ENCODE data around the gene CCDC179.

CCDC179 gene

GRCh38 chr11:22807855-22808570 is 52.3 kb downstream of the CCDC179 start:
- no peak for TF ChIP-seq CTCF (IDR thresholded peaks at IDR 0.05; ENCODE audit: low read depth, low read length, missing control alignments)
- DNase-seq: no peak
- in situ Hi-C loops (cut with HindIII; ENCODE audit: low pct_ligation_motif_present, low sequenced_read_pairs): no loop called here

GRCh38 chr11:22807391-22807790 is 52.9 kb downstream of the CCDC179 start:
- Histone ChIP-seq H3K4me3 (ENCODE audit: low read depth, low read length) (no peak overlapping the region), H3K27ac (no peak overlapping the region), H3K36me3 (replicated peaks) (no peaks in the 10 kb centered on the region), H3K27me3 (replicated peaks) (no peaks in the 10 kb centered on the region)
- DNase-seq: no peak
- no peak for TF ChIP-seq CTCF (IDR thresholded peaks at IDR 0.05; ENCODE audit: low read depth, low read length, missing control alignments)
- in situ Hi-C loops (cut with HindIII; ENCODE audit: low pct_ligation_motif_present, low sequenced_read_pairs): no loop called here

More at GRCh38 chr11:22807855-22808570, 52.3 kb downstream of the CCDC179 start:
- no peaks in the 10 kb centered on the region for H3K36me3 ChIP-seq (replicated peaks)
- H3K27me3 ChIP-seq (replicated peaks): no peaks in the 10 kb centered on the region
- H3K27ac ChIP-seq: no peak overlapping the region
- no peak overlapping the region for H3K4me3 ChIP-seq (ENCODE audit: low read depth, low read length)

GRCh38 chr11:22802861-22803260 is 57.4 kb downstream of the CCDC179 start:
- no peak overlapping the region for H3K27ac ChIP-seq
- H3K27me3 ChIP-seq (replicated peaks): no peaks in the 10 kb centered on the region
- no peaks in the 10 kb centered on the region for H3K36me3 ChIP-seq (replicated peaks)
- H3K4me3 ChIP-seq (ENCODE audit: low read depth, low read length): no peak overlapping the region
- TF ChIP-seq CTCF (IDR thresholded peaks at IDR 0.05; ENCODE audit: low read depth, low read length, missing control alignments): no peak
- DNase-seq: no peak
- in situ Hi-C loops (cut with HindIII; ENCODE audit: low pct_ligation_motif_present, low sequenced_read_pairs): no loop called here

- H3K27me3 ChIP-seq (replicated peaks): no peaks in the 10 kb centered on the region
- in situ Hi-C loops (cut with HindIII; ENCODE audit: low pct_ligation_motif_present, low sequenced_read_pairs): no loop called here
- TF ChIP-seq CTCF (IDR thresholded peaks at IDR 0.05; ENCODE audit: low read depth, low read length, missing control alignments): no peak
- no peak overlapping the region for H3K4me3 ChIP-seq (ENCODE audit: low read depth, low read length)
- no peak for DNase-seq
- H3K36me3 ChIP-seq (replicated peaks): no peaks in the 10 kb centered on the region
- H3K27ac ChIP-seq: no peak overlapping the region
These were observed 59.8 kb downstream of the CCDC179 start for GRCh38 chr11:22800482-22800881.

GRCh38 chr11:22798901-22799300 is 61.4 kb downstream of the CCDC179 start:
- H3K4me3 ChIP-seq (ENCODE audit: low read depth, low read length): no peak overlapping the region
- TF ChIP-seq CTCF (IDR thresholded peaks at IDR 0.05; ENCODE audit: low read depth, low read length, missing control alignments): no peak
- no peaks in the 10 kb centered on the region for H3K27me3 ChIP-seq (replicated peaks)
- H3K27ac ChIP-seq: no peak overlapping the region
- in situ Hi-C loops (cut with HindIII; ENCODE audit: low pct_ligation_motif_present, low sequenced_read_pairs): no loop called here
- H3K36me3 ChIP-seq (replicated peaks): no peaks in the 10 kb centered on the region
- DNase-seq: no peak

GRCh38 chr11:22797047-22797446 is 63.2 kb downstream of the CCDC179 start:
- Histone ChIP-seq H3K27me3 (replicated peaks) (no peaks in the 10 kb centered on the region), H3K4me3 (ENCODE audit: low read depth, low read length) (no peak overlapping the region), H3K27ac (no peak overlapping the region), H3K36me3 (replicated peaks) (no peaks in the 10 kb centered on the region)
- no peak for TF ChIP-seq CTCF (IDR thresholded peaks at IDR 0.05; ENCODE audit: low read depth, low read length, missing control alignments)
- in situ Hi-C loops (cut with HindIII; ENCODE audit: low pct_ligation_motif_present, low sequenced_read_pairs): no loop called here
- no peak for DNase-seq

Measured in brain microvascular endothelial cell (primary cell).